ENCODE data around the gene DDIT4. TPM values are rescaled to one million over a fixed set of nuclear protein-coding genes. Genes with fewer than 3 reads are reported as not detected.
A peak's percentile ranks its signal among the peaks of the same experiment; 100 is the strongest.
"Not testable (repeated sequence)": the region's sequence is repeated elsewhere in the genome, so short reads cannot be mapped to it uniquely, and the experiment has no call there.

The DDIT4 gene
- total RNA-seq, 1 donor from 2014 or later: 232 TPM

- intact Hi-C loops (cut with DNase I): no loop called here
- ATAC-seq (no peak), DNase-seq (ENCODE audit: low spot score) (no peak)
Observed at GRCh38 chr10:72245949-72246525, 27.7 kb upstream of the DDIT4 start.

DNA sequence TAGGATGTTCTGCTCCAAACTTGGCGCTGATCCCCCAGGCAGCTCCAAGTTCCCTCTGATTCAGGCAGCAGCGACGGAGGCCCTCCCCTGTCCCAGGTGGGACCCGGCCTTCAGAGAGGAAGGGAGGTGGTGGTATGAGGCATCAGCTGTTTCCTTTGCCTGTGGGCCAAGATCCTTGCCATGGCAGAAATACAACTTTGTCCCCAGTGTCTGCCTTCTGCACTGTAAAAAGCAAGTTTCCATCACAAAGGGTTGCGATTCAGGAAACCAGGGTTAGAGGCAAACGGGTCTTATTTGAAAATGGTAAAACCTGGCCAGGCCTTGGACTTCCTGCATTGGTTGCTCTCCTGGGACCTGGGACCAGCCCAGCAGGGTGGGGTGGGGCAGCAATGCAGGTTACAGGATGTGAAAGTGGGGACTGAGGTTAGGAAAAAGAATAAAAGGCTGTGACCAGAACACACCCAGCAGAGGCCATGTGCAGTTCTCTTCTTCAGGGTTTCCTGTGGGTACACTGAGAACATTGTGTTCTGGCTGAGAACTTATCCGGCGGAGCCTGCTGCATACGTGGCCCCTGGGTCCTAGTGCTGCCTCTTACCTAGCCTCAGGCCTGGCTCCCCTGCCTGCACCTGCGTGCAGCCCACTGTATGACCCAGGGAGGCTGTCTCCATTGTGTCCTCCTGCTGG is 25.1 kb upstream of the DDIT4 start:
- DNase-seq (ENCODE audit: low spot score): peak; percentile 79
- intact Hi-C loops (cut with DNase I): no loop called here

GRCh38 chr10:72249176-72249862 is 24.4 kb upstream of the DDIT4 start:
- ATAC-seq; DNase-seq (ENCODE audit: low spot score); intact Hi-C loops (cut with DNase I): not testable (repeated sequence)

More for the DNA sequence above, 25.1 kb upstream of the DDIT4 start:
- ATAC-seq: peak; percentile 90

DNA sequence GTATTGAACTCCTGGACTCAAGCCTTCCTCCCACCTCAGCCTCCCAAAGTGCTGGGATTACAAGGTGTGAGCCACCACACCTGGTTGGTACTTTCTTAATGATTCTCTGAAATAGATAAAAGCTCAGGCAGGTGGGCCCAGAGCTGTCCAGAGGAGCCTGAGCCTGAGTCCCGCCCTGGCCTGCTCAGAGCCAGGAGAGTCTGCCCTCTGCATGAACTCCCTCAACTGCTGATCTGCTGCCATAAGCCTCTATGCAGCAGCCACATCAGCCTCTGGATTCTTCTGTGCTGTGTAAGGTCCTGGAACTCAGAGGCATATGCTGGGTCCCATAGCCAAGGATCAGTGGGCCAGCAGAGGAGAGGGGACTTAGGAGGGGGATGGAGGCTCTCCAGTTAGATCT is 23.1 kb upstream of the DDIT4 start:
- intact Hi-C loops (cut with DNase I): no loop called here
- peak; percentile 70 for DNase-seq (ENCODE audit: low spot score)
- ATAC-seq: peak; percentile 43

GRCh38 chr10:72251635-72252034 is 22.1 kb upstream of the DDIT4 start:
- intact Hi-C loops (cut with DNase I): no loop called here
- DNase-seq (ENCODE audit: low spot score): no peak

DNA sequence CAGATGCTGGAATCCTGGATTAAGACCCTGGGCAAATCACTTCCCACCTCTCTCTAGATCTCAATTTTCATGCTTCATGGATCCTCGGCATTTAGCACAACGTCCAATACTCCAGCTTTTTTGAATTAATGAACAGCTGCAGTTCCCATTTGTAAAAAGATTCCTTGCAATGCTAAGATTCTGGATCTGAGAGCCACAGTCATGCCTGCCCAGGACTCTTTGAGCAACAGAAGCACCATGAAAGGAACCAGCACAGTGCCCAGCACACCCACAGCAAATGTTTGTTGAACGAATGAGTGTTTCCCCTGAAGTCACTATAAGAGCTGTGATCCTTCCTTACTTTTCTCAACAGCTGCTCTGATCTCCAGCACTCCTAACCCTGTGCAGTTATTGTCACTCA is 20.8 kb upstream of the DDIT4 start:
- intact Hi-C loops (cut with DNase I): no loop called here
- ATAC-seq (no peak), DNase-seq (ENCODE audit: low spot score) (no peak)

More at GRCh38 chr10:72251635-72252034, 22.1 kb upstream of the DDIT4 start:
- no peak for ATAC-seq

DNA sequence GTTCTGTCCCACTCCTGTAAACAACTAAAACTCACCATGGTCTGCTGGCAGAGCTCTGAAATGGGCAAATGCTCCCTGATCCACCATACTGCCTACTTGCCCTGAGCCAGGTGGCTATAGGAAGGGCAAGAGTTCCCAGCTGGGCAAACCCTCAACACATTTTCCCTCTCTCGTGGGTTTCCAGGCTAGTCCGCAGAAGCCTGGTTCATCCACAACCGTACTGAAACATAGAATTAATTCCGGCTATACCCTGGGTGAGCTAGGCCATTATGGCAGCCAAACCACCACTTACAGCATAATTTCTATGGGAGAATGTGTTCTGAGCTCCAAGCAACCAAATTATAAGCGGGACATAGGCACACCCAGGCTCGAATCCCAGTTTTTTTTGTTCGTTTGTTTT is 20.1 kb upstream of the DDIT4 start:
- no peak for ATAC-seq
- DNase-seq (ENCODE audit: low spot score): no peak
- intact Hi-C loops (cut with DNase I): no loop called here

- intact Hi-C loops (cut with DNase I): no loop called here
- peak; percentile 91 for DNase-seq (ENCODE audit: low spot score)
- peak; percentile 92 for ATAC-seq
Observed at GRCh38 chr10:72254813-72255568, 18.7 kb upstream of the DDIT4 start.

GRCh38 chr10:72255977-72256729 is 17.6 kb upstream of the DDIT4 start:
- intact Hi-C loops (cut with DNase I): no loop called here
- no peak for DNase-seq (ENCODE audit: low spot score)
- ATAC-seq: no peak

- DNase-seq (ENCODE audit: low spot score): no peak
- ATAC-seq: no peak
- intact Hi-C loops (cut with DNase I): no loop called here
Observed at GRCh38 chr10:72257051-72257892, 16.5 kb upstream of the DDIT4 start.

DNA sequence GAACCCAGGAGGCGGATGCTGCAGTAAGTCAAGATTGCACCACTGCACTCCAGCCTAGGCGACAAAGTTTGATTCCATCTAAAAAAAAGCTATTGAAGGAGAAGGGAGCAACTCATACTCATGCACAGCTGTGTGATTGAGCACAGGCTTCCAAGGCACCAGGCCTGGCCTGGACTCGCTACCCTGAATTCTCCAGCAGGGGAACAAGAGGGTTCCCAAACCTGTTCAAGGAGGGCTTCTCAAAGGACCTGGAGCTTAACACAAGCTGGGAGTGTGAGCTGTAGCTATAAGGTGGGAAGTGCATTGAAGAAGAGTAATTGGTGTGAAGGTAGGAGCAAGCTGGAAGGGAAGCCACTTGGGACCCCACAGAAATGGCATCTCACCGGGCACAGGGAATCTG is 15.1 kb upstream of the DDIT4 start:
- ATAC-seq (no peak), DNase-seq (ENCODE audit: low spot score) (no peak)
- intact Hi-C loops (cut with DNase I): no loop called here

DNA sequence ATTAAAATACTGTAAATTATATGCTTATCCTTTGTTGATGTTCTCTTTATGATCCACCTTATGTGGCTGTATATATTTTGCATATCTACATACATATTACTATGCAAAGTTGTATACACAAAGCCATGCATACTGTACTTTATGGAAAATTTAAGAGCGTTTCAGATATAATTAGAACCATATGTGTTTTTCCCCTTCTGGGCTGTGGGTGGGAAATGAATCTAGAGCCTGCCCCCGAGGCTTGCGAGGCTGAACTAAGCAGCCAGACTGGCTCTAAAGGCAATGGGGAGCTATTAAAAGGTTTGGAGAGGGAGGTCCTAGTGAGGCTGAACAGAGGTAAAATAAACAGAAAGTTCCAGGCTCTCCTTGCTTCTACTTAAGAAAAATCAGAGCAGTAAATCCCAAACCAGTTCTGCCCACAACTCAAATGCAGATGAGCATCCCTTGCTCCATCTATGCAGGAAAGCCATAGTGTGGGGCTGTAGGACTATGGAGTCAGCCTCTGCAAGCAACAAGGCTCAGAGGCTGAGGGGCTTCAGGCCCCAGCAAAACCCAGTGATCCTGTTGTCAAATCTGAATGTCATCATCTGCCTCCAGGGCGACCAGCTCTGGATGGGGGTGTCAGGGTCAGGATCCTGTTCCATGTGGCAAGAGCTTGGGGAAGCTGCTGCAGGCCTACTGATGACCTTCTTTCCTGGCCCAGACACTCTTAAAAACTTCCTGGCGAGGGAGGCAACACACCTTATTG is 14.1 kb upstream of the DDIT4 start:
- intact Hi-C loops (cut with DNase I): no loop called here
- ATAC-seq: peak; percentile 24
- DNase-seq (ENCODE audit: low spot score): no peak

GRCh38 chr10:72260239-72260975 is 13.3 kb upstream of the DDIT4 start:
- intact Hi-C loops (cut with DNase I): no loop called here
- ATAC-seq: peak; percentile 94
- peak; percentile 94 for DNase-seq (ENCODE audit: low spot score)

GRCh38 chr10:72260976-72261783 is 12.5 kb upstream of the DDIT4 start:
- peak; percentile 0 for ATAC-seq
- no peak for DNase-seq (ENCODE audit: low spot score)
- intact Hi-C loops (cut with DNase I): no loop called here

DNA sequence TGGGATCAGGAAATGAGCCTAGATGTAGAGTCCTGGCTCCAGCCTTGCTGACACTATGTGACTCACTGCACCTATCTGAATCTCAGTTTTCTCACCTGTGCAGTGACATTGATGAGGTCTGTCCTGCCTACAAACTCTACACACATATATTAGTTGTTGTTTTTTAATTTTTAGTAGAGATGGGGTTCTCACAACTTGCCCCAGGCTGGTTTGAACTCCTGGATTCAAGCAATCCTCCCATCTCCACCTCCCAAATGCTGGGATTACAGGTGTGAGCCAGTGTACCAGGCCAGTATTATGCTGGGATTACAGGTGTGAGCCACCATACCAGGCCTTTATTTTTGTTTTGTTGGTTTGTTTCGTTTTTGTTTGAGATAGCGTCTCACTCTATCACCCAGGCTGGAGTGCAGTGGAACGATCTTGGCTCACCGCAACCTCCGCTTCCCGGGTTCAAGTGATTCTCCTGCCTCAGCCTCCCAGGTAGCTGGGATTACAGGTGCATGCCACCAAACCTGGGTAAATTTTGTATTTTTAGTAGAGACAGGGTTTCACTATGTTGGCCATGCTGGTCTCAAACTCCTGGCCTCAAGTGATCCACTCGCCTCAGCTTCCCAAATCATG is 11.8 kb upstream of the DDIT4 start:
- intact Hi-C loops (cut with DNase I): no loop called here
- ATAC-seq (no peak), DNase-seq (ENCODE audit: low spot score) (no peak)
